Panc1 (cell line): ENCODE data around the gene ARGLU1.

Source experiments
- POLR2AphosphoS5 ChIP-seq: IDR thresholded peaks from 2 replicates; pipeline ENCODE4 v1.6.1; 2012; ENCODE audit warnings: mild to moderate bottlenecking, low read depth, low read length, moderate library complexity
- SIN3A ChIP-seq: IDR thresholded peaks from 2 replicates; pipeline ENCODE4 v1.6.1; 2012; ENCODE audit warnings: low read depth, mild to moderate bottlenecking, low read length, moderate library complexity, borderline replicate concordance; ENCODE audit not compliant: insufficient read depth
- TF ChIP-seq, protein P1 (sequence below): fragments of 450-650 bp; IDR thresholded peaks from 2 replicates; pipeline ENCODE4 v1.5.1; 2017; ENCODE audit warnings: mild to moderate bottlenecking
- TF ChIP-seq, protein P2 (sequence below), 2 experiments: IDR thresholded peaks; 2 replicates each; pipeline ENCODE4 v1.6.1; 2011 to 2012; ENCODE audit warnings: low read depth in 2 of 2, control low read depth in 1 of 2, low read length in 1 of 2, mild to moderate bottlenecking in 1 of 2, moderate library complexity in 1 of 2; ENCODE audit not compliant: insufficient read depth in 1 of 2

- TF ChIP-seq, protein P1, sequence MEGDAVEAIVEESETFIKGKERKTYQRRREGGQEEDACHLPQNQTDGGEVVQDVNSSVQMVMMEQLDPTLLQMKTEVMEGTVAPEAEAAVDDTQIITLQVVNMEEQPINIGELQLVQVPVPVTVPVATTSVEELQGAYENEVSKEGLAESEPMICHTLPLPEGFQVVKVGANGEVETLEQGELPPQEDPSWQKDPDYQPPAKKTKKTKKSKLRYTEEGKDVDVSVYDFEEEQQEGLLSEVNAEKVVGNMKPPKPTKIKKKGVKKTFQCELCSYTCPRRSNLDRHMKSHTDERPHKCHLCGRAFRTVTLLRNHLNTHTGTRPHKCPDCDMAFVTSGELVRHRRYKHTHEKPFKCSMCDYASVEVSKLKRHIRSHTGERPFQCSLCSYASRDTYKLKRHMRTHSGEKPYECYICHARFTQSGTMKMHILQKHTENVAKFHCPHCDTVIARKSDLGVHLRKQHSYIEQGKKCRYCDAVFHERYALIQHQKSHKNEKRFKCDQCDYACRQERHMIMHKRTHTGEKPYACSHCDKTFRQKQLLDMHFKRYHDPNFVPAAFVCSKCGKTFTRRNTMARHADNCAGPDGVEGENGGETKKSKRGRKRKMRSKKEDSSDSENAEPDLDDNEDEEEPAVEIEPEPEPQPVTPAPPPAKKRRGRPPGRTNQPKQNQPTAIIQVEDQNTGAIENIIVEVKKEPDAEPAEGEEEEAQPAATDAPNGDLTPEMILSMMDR = no peak
- TF ChIP-seq SIN3A (no peak), POLR2AphosphoS5 (no peak)
- TF ChIP-seq, protein P2, sequence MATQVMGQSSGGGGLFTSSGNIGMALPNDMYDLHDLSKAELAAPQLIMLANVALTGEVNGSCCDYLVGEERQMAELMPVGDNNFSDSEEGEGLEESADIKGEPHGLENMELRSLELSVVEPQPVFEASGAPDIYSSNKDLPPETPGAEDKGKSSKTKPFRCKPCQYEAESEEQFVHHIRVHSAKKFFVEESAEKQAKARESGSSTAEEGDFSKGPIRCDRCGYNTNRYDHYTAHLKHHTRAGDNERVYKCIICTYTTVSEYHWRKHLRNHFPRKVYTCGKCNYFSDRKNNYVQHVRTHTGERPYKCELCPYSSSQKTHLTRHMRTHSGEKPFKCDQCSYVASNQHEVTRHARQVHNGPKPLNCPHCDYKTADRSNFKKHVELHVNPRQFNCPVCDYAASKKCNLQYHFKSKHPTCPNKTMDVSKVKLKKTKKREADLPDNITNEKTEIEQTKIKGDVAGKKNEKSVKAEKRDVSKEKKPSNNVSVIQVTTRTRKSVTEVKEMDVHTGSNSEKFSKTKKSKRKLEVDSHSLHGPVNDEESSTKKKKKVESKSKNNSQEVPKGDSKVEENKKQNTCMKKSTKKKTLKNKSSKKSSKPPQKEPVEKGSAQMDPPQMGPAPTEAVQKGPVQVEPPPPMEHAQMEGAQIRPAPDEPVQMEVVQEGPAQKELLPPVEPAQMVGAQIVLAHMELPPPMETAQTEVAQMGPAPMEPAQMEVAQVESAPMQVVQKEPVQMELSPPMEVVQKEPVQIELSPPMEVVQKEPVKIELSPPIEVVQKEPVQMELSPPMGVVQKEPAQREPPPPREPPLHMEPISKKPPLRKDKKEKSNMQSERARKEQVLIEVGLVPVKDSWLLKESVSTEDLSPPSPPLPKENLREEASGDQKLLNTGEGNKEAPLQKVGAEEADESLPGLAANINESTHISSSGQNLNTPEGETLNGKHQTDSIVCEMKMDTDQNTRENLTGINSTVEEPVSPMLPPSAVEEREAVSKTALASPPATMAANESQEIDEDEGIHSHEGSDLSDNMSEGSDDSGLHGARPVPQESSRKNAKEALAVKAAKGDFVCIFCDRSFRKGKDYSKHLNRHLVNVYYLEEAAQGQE (IDR thresholded peaks at IDR 0.05; ENCODE audit: insufficient read depth in 1 of 2, low read depth in 2 of 2, low read length in 1 of 2) = no peak
These were observed 41.2 kb upstream of the ARGLU1 start for GRCh38 chr13:106609116-106609515.
